Natural killer cell treated with Interleukin-12 subunit alpha and Interleukin-12 subunit beta and Interleukin-15 and Interleukin-18, amount 100 ng/mL, for 72 hours (primary cell): Measurements from ENCODE around the gene DQX1. TPM values are rescaled to one million over a fixed set of nuclear protein-coding genes. Genes with fewer than 3 reads are reported as not detected.

ENCODE experiments used
- ATAC-seq, 2 donors: fragments of 150-1000 bp; cut with Tn5 transposase in 1 of 2; sonication (Bioruptor Pico), chemical (Tn5 transposase) in 1 of 2; 2 replicates each; pipeline ENCODE4 v1.10.0; 2021
- DNase-seq: peaks from one replicate; pipeline ENCODE4 v3.0.0; 2022; ENCODE audit warnings: low spot score
- H3K27ac Mint-ChIP-seq, 2 donors: 1 replicate in 1 of 2; 2 replicates in 1 of 2; pipeline ENCODE4 v1.8.0; 2022; ENCODE audit warnings: mixed read lengths in 2 of 2, mild to moderate bottlenecking in 1 of 2, moderate library complexity in 1 of 2
- H3K27me3 Mint-ChIP-seq, 2 donors: 1 replicate in 1 of 2; 2 replicates in 1 of 2; pipeline ENCODE4 v1.8.0; 2022; ENCODE audit warnings: mixed read lengths in 2 of 2
- H3K36me3 Mint-ChIP-seq: one replicate; pipeline ENCODE4 v1.8.0; 2022; ENCODE audit warnings: mixed read lengths
- H3K4me1 Mint-ChIP-seq, 2 donors: 1 replicate in 1 of 2; 2 replicates in 1 of 2; pipeline ENCODE4 v1.8.0; 2022; ENCODE audit warnings: low read depth in 2 of 2, mixed read lengths in 2 of 2, mild to moderate bottlenecking in 1 of 2
- H3K4me3 Mint-ChIP-seq: one replicate; pipeline ENCODE4 v1.8.0; 2022; ENCODE audit warnings: mixed read lengths
- H3K9me3 Mint-ChIP-seq: 2 replicates; pipeline ENCODE4 v1.8.0; 2022; ENCODE audit warnings: mixed read lengths
- total RNA-seq, 2 donors: library from RNA; stranded (reverse); gene quantifications; one replicate each; pipeline ENCODE4 v1.2.3, GENCODE V29; 2022

The DQX1 gene
- total RNA-seq, 2 donors from 2014 or later = 0.55 to 1.0 TPM

DNA sequence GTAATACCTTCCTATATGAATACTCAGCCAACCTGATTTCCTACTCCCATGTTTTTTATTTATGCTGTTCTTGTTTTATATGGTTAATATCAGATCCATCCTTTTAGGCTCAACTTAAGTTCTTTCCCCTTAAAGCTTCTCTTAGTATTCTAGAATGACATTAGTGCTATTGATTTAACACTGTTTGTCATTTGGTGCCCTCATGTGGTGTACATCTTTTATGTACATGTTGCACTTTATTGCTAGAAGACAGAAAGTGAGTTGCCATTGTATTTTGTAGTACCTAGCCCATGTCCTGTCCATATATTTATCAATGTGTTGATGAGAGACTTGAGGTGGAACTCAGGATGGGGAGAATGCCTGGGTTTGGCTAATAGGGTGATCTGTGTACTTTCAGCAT lies 6.2 kb upstream of the DQX1 start:
- peaks cover 2 to 3% of the 10 kb centered on the region in 2 donors for H3K27me3 Mint-ChIP-seq
- no peaks in the 10 kb centered on the region for H3K9me3 Mint-ChIP-seq
- peak overlapping the region; percentile 96 to 98 for H3K27ac Mint-ChIP-seq
- peak overlapping the region; percentile 91 for H3K4me3 Mint-ChIP-seq
- H3K4me1 Mint-ChIP-seq = peaks cover 39 to 40% of the 10 kb centered on the region in 2 donors
- peaks cover 19% of the 10 kb centered on the region for H3K36me3 Mint-ChIP-seq
- DNase-seq (no peak), ATAC-seq (no peak)

DNA sequence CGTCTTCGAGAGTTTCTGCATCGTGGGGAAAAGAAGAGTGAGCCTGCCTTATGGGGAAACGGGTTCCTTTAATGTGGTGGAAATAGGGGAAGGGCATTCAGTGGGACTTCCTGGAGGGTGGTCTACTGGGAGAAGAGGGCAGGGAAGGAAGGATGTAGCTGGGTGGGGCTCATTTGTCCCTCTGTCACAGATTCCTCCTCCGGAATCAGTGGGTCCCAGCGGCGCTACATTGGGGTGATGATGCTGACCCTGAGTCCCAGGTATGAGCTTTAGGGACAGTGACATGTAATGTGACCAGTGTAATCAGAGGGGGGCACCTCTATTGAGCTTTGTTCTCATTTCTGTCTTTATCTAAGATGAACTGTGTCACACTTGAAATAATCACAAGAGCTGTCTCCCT lies 5.6 kb upstream of the DQX1 start:
- no peaks in the 10 kb centered on the region for H3K27me3 Mint-ChIP-seq
- no peaks in the 10 kb centered on the region for H3K9me3 Mint-ChIP-seq
- DNase-seq = no peak
- peaks cover 23% of the 10 kb centered on the region for H3K36me3 Mint-ChIP-seq
- ATAC-seq = no peak
- peak overlapping the region; percentile 96 to 98 for H3K27ac Mint-ChIP-seq
- H3K4me1 Mint-ChIP-seq = peaks cover 39 to 43% of the 10 kb centered on the region in 2 donors
- H3K4me3 Mint-ChIP-seq = peak overlapping the region; percentile 91

GRCh38 chr2:74530239-74531187 lies 4.5 kb upstream of the DQX1 start:
- Mint-ChIP-seq H3K27me3 (no peaks in the 10 kb centered on the region), H3K9me3 (no peaks in the 10 kb centered on the region), H3K4me1 (peaks cover 39 to 49% of the 10 kb centered on the region in 2 donors), H3K4me3 (peak overlapping the region; percentile 91), H3K27ac (peak overlapping the region; percentile 96 to 98), H3K36me3 (peaks cover 29% of the 10 kb centered on the region)
- DNase-seq = peak; percentile 89
- peak; percentile 48 to 63 for ATAC-seq

- Mint-ChIP-seq H3K36me3 (peaks cover 29% of the 10 kb centered on the region), H3K27me3 (no peaks in the 10 kb centered on the region), H3K9me3 (no peaks in the 10 kb centered on the region), H3K4me3 (peak within 1 kb of the TSS; percentile 91), H3K27ac (peak within 1 kb of the TSS; percentile 96 to 98), H3K4me1 (peaks cover 39 to 49% of the 10 kb centered on the region in 2 donors)
- DNase-seq (peak; percentile 99), ATAC-seq (peak; percentile 90 to 93)
These were observed 3.6 kb upstream of the DQX1 start, which contains the start of the genes AUP1 and HTRA2 for GRCh38 chr2:74529357-74530238. AUP1 (minus strand) TSS chr2:74529706; CDS start chr2:74529629, 77 bp downstream. HTRA2 (plus strand) TSS chr2:74529933; CDS start chr2:74530007, 74 bp downstream.

- ATAC-seq (peak; percentile 2 to 12), DNase-seq (no peak)
- Mint-ChIP-seq H3K4me1 (peaks cover 39 to 49% of the 10 kb centered on the region in 2 donors), H3K27ac (peak overlapping the region; percentile 96 to 98), H3K4me3 (peak overlapping the region; percentile 91), H3K36me3 (peaks cover 29% of the 10 kb centered on the region), H3K27me3 (no peaks in the 10 kb centered on the region), H3K9me3 (no peaks in the 10 kb centered on the region)
These were observed 2.7 kb upstream of the DQX1 start for GRCh38 chr2:74528600-74529356.

- Mint-ChIP-seq H3K36me3 (peaks cover 29% of the 10 kb centered on the region), H3K4me3 (peak overlapping the region; percentile 91), H3K27ac (peak overlapping the region; percentile 96 to 98), H3K9me3 (no peaks in the 10 kb centered on the region), H3K4me1 (peaks cover 39 to 46% of the 10 kb centered on the region in 2 donors), H3K27me3 (no peaks in the 10 kb centered on the region)
- DNase-seq = no peak
- no peak for ATAC-seq
These were observed 1.7 kb upstream of the DQX1 start for GRCh38 chr2:74527741-74528140.

GRCh38 chr2:74526649-74527230 lies 709 bp upstream of the DQX1 start:
- no peaks in the 10 kb centered on the region for H3K9me3 Mint-ChIP-seq
- no peaks in the 10 kb centered on the region for H3K27me3 Mint-ChIP-seq
- peak overlapping the region; percentile 91 for H3K4me3 Mint-ChIP-seq
- H3K4me1 Mint-ChIP-seq = peaks cover 29 to 39% of the 10 kb centered on the region in 2 donors
- peaks cover 22% of the 10 kb centered on the region for H3K36me3 Mint-ChIP-seq
- peak overlapping the region in 1 of 2 donors; percentile 57 for H3K27ac Mint-ChIP-seq
- DNase-seq = no peak
- no peak for ATAC-seq

- Mint-ChIP-seq H3K9me3 (no peaks in the 10 kb centered on the region), H3K4me1 (peaks cover 15 to 28% of the 10 kb centered on the region in 2 donors), H3K27ac (no peak overlapping the region), H3K27me3 (peaks cover 4 to 6% of the 10 kb centered on the region in 2 donors), H3K4me3 (no peak overlapping the region), H3K36me3 (peaks cover 22% of the 10 kb centered on the region)
- DNase-seq (no peak), ATAC-seq (no peak)
These were observed 895 bp downstream of the DQX1 start for GRCh38 chr2:74524955-74525716.

DNA sequence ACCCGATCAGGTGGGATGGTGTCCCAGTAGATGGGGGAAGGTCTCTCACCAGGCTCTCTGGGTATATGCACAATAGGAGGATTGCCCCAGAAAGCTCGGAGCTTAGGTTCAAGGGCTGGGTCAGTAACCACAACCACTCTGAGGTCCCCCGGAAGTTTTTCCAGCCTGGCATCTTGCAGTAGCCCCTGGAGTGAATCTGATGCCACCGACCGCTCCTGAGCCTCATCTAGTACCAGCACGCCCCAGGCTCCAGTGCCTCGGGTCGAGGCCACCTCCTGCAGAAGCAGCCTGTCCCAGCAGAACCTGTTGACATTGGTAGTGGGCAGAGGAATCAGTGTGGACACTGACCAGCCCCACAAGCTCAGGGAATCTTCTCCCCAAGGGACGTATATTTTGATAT lies 2.0 kb downstream of the DQX1 start:
- Mint-ChIP-seq H3K4me3 (no peak overlapping the region), H3K27ac (no peak overlapping the region), H3K4me1 (peaks cover 12 to 27% of the 10 kb centered on the region in 2 donors), H3K36me3 (peaks cover 21% of the 10 kb centered on the region), H3K27me3 (peaks cover 12 to 16% of the 10 kb centered on the region in 2 donors), H3K9me3 (no peaks in the 10 kb centered on the region)
- no peak for DNase-seq
- no peak for ATAC-seq

- H3K36me3 Mint-ChIP-seq = peaks cover 9% of the 10 kb centered on the region
- DNase-seq (no peak), ATAC-seq (no peak)
- H3K9me3 Mint-ChIP-seq = no peaks in the 10 kb centered on the region
- H3K27ac Mint-ChIP-seq = no peak overlapping the region
- H3K4me3 Mint-ChIP-seq = no peak overlapping the region
- peaks cover 23 to 30% of the 10 kb centered on the region in 2 donors for H3K27me3 Mint-ChIP-seq
- H3K4me1 Mint-ChIP-seq = peaks cover 0 to 15% of the 10 kb centered on the region in 2 donors
These were observed 3.5 kb downstream of the DQX1 start for GRCh38 chr2:74522516-74522915.

DNA sequence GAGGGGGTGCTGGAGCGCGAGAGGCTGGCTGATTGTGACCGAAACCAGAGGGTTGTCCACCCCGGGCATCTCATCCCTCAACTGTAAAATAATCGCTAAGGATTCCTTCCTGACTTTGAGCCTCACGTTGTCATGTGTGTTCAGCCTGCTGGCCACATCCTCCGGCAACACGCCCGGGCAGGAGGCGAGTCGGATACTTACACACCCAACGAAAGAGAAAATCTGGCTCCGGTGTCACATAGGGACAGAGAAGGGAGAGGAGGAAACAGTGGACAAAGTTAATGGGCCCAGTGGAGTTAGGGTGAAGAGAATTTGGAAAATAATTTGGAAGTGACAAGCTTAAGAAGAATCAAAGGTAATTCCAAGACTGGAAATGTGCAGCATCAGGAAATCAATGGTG lies 9.4 kb downstream of the DQX1 start:
- peak overlapping the region; percentile 60 for H3K4me3 Mint-ChIP-seq
- no peaks in the 10 kb centered on the region for H3K9me3 Mint-ChIP-seq
- H3K36me3 Mint-ChIP-seq = no peaks in the 10 kb centered on the region
- DNase-seq (no peak), ATAC-seq (no peak)
- H3K4me1 Mint-ChIP-seq = peaks cover 7 to 12% of the 10 kb centered on the region in 2 donors
- H3K27ac Mint-ChIP-seq = peak overlapping the region in 1 of 2 donors; percentile 66
- H3K27me3 Mint-ChIP-seq = peaks cover 43 to 55% of the 10 kb centered on the region in 2 donors

GRCh38 chr2:74515981-74516633 lies 9.9 kb downstream of the DQX1 start:
- peaks cover 7 to 12% of the 10 kb centered on the region in 2 donors for H3K4me1 Mint-ChIP-seq
- peak; percentile 80 for DNase-seq
- H3K9me3 Mint-ChIP-seq = no peaks in the 10 kb centered on the region
- ATAC-seq = peak; percentile 81 to 91
- H3K4me3 Mint-ChIP-seq = peak overlapping the region; percentile 60
- peak overlapping the region in 1 of 2 donors; percentile 66 for H3K27ac Mint-ChIP-seq
- H3K36me3 Mint-ChIP-seq = no peaks in the 10 kb centered on the region
- H3K27me3 Mint-ChIP-seq = peaks cover 41 to 61% of the 10 kb centered on the region in 2 donors
